GM06990 (cell line): ENCODE results near the gene GLRX2.

Experiments used
- DNase-seq: peaks from one replicate; pipeline ENCODE4 v3.0.0-alpha.2; 2011; ENCODE audit not compliant: insufficient read length; ENCODE audit errors: extremely low read depth
- H3K27me3 ChIP-seq: replicated peaks from 2 replicates; pipeline ENCODE4 v1.6.0; 2011; ENCODE audit warnings: low read length; ENCODE audit not compliant: control insufficient read depth, insufficient read depth
- H3K36me3 ChIP-seq: 2 replicates; pipeline ENCODE4 v1.5.1; 2011; ENCODE audit warnings: low read length; ENCODE audit not compliant: control insufficient read depth, insufficient read depth
- H3K4me3 ChIP-seq: replicated peaks from 2 replicates; pipeline ENCODE4 v1.5.1; 2011; ENCODE audit warnings: low read depth, mild to moderate bottlenecking, control low read depth, low read length
- CTCF ChIP-seq: IDR thresholded peaks from 2 replicates; pipeline ENCODE4 v1.5.1; 2011; ENCODE audit warnings: low read length, control low read depth, mild to moderate bottlenecking, inconsistent platforms; ENCODE audit not compliant: insufficient read depth, poor library complexity, severe bottlenecking

The GLRX2 gene

GRCh38 chr1:193115629-193116227 is 10.5 kb upstream of the GLRX2 start:
- no peaks in the 10 kb centered on the region for H3K36me3 ChIP-seq
- TF ChIP-seq CTCF = no peak
- DNase-seq = no peak
- no peaks in the 10 kb centered on the region for H3K27me3 ChIP-seq
- no peak overlapping the region for H3K4me3 ChIP-seq

GRCh38 chr1:193114485-193115095 is 9.4 kb upstream of the GLRX2 start:
- Histone ChIP-seq H3K27me3 (no peaks in the 10 kb centered on the region), H3K36me3 (no peaks in the 10 kb centered on the region), H3K4me3 (no peak overlapping the region)
- TF ChIP-seq CTCF = no peak
- DNase-seq = no peak

GRCh38 chr1:193113992-193114332 is 8.7 kb upstream of the GLRX2 start:
- no peaks in the 10 kb centered on the region for H3K36me3 ChIP-seq
- no peak for DNase-seq
- no peak for TF ChIP-seq CTCF
- no peaks in the 10 kb centered on the region for H3K27me3 ChIP-seq
- no peak overlapping the region for H3K4me3 ChIP-seq

GRCh38 chr1:193113258-193113991 is 8.2 kb upstream of the GLRX2 start:
- H3K36me3 ChIP-seq = no peaks in the 10 kb centered on the region
- no peaks in the 10 kb centered on the region for H3K27me3 ChIP-seq
- H3K4me3 ChIP-seq = no peak overlapping the region
- no peak for DNase-seq
- no peak for TF ChIP-seq CTCF

GRCh38 chr1:193111641-193112090 is 6.5 kb upstream of the GLRX2 start:
- DNase-seq = no peak
- Histone ChIP-seq H3K4me3 (no peak overlapping the region), H3K36me3 (no peaks in the 10 kb centered on the region), H3K27me3 (no peaks in the 10 kb centered on the region)
- no peak for TF ChIP-seq CTCF

GRCh38 chr1:193110864-193111263 is 5.7 kb upstream of the GLRX2 start:
- Histone ChIP-seq H3K36me3 (no peaks in the 10 kb centered on the region), H3K27me3 (no peaks in the 10 kb centered on the region), H3K4me3 (no peak overlapping the region)
- DNase-seq = no peak
- TF ChIP-seq CTCF = no peak
